Daoy (cell line): ENCODE data around the gene TMEM82. TPM values are rescaled to one million over a fixed set of nuclear protein-coding genes. Genes with fewer than 3 reads are reported as not detected.

Experiments
- DNase-seq: peaks from one replicate; pipeline ENCODE4 v3.0.0-alpha.2; 2015; ENCODE audit warnings: low read depth
- total RNA-seq: library from RNA; depleted of rRNA; stranded (reverse); fragments of >200 nt; shearing (Covaris generic); gene quantifications from 2 replicates; pipeline ENCODE4 v1.2.3, GENCODE V29; 2014

Gene TMEM82
- total RNA-seq, 1 experiment from 2014 or later = not detected

GRCh38 chr1:15756143-15757015 is 14.1 kb downstream of the TMEM82 start:
- DNase-seq = no peak

GRCh38 chr1:15757016-15757543 is 14.8 kb downstream of the TMEM82 start:
- DNase-seq = no peak

- no peak for DNase-seq
These were observed 15.5 kb downstream of the TMEM82 start for GRCh38 chr1:15757575-15758342.

- peak; percentile 47 for DNase-seq
These were observed 16.1 kb downstream of the TMEM82 start, which contains the start of gene FBLIM1 for GRCh38 chr1:15758343-15758931. FBLIM1 (plus strand) TSS chr1:15758795; CDS start chr1:15764984, 6,189 bp downstream.

- DNase-seq = peak; percentile 42
These were observed 16.8 kb downstream of the TMEM82 start for GRCh38 chr1:15758953-15759661.

- DNase-seq = peak; percentile 92
These were observed 18.4 kb downstream of the TMEM82 start for GRCh38 chr1:15760520-15761211.

- DNase-seq = no peak
These were observed 19.2 kb downstream of the TMEM82 start for GRCh38 chr1:15761366-15762128.

GRCh38 chr1:15762546-15762945 is 20.2 kb downstream of the TMEM82 start:
- no peak for DNase-seq

GRCh38 chr1:15764269-15764764 is 22.0 kb downstream of the TMEM82 start:
- no peak for DNase-seq

GRCh38 chr1:15764890-15765289 is 22.6 kb downstream of the TMEM82 start:
- no peak for DNase-seq

GRCh38 chr1:15765495-15766194 is 23.3 kb downstream of the TMEM82 start:
- DNase-seq = peak; percentile 92

GRCh38 chr1:15767941-15768340 is 25.6 kb downstream of the TMEM82 start:
- no peak for DNase-seq

- no peak for DNase-seq
These were observed 26.1 kb downstream of the TMEM82 start for GRCh38 chr1:15768388-15768787.

- DNase-seq = no peak
These were observed 28.1 kb downstream of the TMEM82 start for GRCh38 chr1:15770313-15770962.

- DNase-seq = no peak
These were observed 29.7 kb downstream of the TMEM82 start for GRCh38 chr1:15771836-15772515.

GRCh38 chr1:15775706-15776105 is 33.4 kb downstream of the TMEM82 start:
- no peak for DNase-seq

- DNase-seq = no peak
These were observed 35.8 kb downstream of the TMEM82 start for GRCh38 chr1:15777909-15778707.
